ENCODE data around the gene PKD2L2. TPM values are rescaled to one million over a fixed set of nuclear protein-coding genes. Genes with fewer than 3 reads are reported as not detected.

The PKD2L2 gene
- total and polyA plus RNA-seq, 9 of the 15 experiments (the other 6 are each of a cell fraction or from before 2014, with no cell fraction given), result 0.08 to 0.25 (median 0.11) TPM; not detected in 5

DNA sequence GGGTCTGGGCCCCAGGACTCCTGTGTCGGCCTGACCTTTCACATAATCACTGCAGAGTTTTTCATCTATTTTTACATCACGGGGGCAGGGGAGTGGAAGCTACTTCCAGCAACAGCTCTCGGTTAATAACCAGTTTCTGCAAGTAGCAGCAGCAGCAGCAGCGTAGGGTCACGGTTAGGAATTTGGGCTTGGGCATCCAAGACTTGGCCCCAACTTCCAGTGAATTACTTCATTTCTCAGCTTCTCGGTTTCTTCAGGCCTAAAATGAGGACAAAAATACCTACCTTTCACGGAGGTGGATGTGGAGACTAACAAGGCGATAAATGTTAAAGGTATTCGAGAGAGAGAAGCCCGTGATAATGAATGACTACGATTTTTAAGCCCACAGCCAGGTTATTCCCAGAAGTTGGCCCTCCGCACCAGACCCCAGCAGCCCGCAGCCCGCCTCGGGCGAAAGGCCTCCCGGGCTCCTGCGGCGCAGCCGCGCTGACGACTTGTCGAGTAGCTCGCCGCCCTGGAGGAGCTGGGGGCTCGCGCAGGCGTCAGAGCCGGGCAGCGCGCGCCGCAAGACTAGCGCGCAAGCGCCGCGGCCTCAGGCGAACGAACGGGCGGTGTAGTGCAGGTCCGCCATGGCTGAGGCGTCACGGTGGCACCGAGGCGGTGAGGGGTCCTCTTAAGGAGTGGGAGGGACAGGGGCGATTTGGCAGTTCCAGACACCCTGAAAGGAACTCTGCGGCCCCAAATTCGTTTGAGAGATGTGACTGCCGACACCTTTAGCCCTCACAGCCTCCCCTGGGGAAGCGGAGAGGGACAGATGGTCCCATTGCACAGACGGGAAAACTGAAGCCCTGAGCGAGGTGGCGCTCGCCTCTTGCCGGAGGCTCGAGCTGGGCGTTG lies at the start of gene PKD2L2 (continued):
- no peak for TF ChIP-seq FOXK2 (conservative IDR thresholded peaks at IDR 0.05 in 1 of 2, IDR thresholded peaks at IDR 0.05 in 1 of 2; ENCODE audit: low read depth in 2 of 2)
- TF ChIP-seq SETDB1 (IDR thresholded peaks at IDR 0.05; ENCODE audit: low read length), result no peak
- TF ChIP-seq NR3C1 (CRISPR knock-in tag; IDR thresholded peaks at IDR 0.05), result no peak
- no peak for TF ChIP-seq MCM7 (IDR thresholded peaks at IDR 0.05)
- peak; percentile 71; the same call in 1 of the 2 replicates for TF ChIP-seq ZBED1 (IDR thresholded peaks at IDR 0.05)
- TF ChIP-seq ZNF311 (CRISPR knock-in tag; IDR thresholded peaks at IDR 0.05), result no peak
- TF ChIP-seq NR2C1 (IDR thresholded peaks at IDR 0.05), result no peak
- TF ChIP-seq NR2C1 (tag; IDR thresholded peaks at IDR 0.05), result no peak; the same call in 1 of the 2 replicates
- TF ChIP-seq ETS2 (tag; IDR thresholded peaks at IDR 0.05; ENCODE audit: borderline replicate concordance, poor library complexity, severe bottlenecking), result no peak
- no peak for TF ChIP-seq CSDE1 (IDR thresholded peaks at IDR 0.05)
- TF ChIP-seq ZNF778 (CRISPR knock-in tag; IDR thresholded peaks at IDR 0.05), result no peak
- peak; percentile 75; the same call in 1 of the 2 replicates for TF ChIP-seq ZNF644 (tag; IDR thresholded peaks at IDR 0.05; ENCODE audit: low read depth)
- TF ChIP-seq ELF2 (CRISPR knock-in tag; IDR thresholded peaks at IDR 0.05), result no peak
- peak; percentile 94 for TF ChIP-seq KDM5B (IDR thresholded peaks at IDR 0.05; ENCODE audit: insufficient replicate concordance, low read depth, low read length)
- TF ChIP-seq ATF1 (CRISPR knock-in tag; IDR thresholded peaks at IDR 0.05), result peak; percentile 45; the same call in 1 of the 2 replicates
- TF ChIP-seq ATF1 (tag; IDR thresholded peaks at IDR 0.05), result peak; percentile 91
- TF ChIP-seq FOXA1 (IDR thresholded peaks at IDR 0.05; ENCODE audit: borderline replicate concordance), result no peak
- no peak; the same call in 1 of the 2 replicates for TF ChIP-seq CREB3L1 (IDR thresholded peaks at IDR 0.05; ENCODE audit: borderline replicate concordance, low read depth)
- TF ChIP-seq MXI1 (IDR thresholded peaks at IDR 0.05; ENCODE audit: low read depth, low read length), result no peak
- no peak for TF ChIP-seq SMARCE1 (IDR thresholded peaks at IDR 0.05)
- no peak for TF ChIP-seq PURB (CRISPR knock-in tag; IDR thresholded peaks at IDR 0.05; ENCODE audit: low read depth)
- TF ChIP-seq, protein P1, sequence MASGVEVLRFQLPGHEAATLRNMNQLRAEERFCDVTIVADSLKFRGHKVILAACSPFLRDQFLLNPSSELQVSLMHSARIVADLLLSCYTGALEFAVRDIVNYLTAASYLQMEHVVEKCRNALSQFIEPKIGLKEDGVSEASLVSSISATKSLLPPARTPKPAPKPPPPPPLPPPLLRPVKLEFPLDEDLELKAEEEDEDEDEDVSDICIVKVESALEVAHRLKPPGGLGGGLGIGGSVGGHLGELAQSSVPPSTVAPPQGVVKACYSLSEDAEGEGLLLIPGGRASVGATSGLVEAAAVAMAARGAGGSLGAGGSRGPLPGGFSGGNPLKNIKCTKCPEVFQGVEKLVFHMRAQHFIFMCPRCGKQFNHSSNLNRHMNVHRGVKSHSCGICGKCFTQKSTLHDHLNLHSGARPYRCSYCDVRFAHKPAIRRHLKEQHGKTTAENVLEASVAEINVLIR (CRISPR knock-in tag; IDR thresholded peaks at IDR 0.05), result peak; percentile 2; the same call in 1 of the 2 replicates
- no peak for TF ChIP-seq EWSR1 (IDR thresholded peaks at IDR 0.05; ENCODE audit: borderline replicate concordance, low read depth, partially characterized antibody)
- peak; percentile 97 for TF ChIP-seq CHD4 (IDR thresholded peaks at IDR 0.05; ENCODE audit: insufficient read depth, insufficient replicate concordance, low read depth, low read length, poor library complexity, severe bottlenecking)
- no peak for TF ChIP-seq ZNF124 (CRISPR knock-in tag; IDR thresholded peaks at IDR 0.05)
- peak; percentile 100 for TF ChIP-seq BCOR (IDR thresholded peaks at IDR 0.05)
- no peak; a peak in 1 of 4 replicates for TF ChIP-seq SIN3A (IDR thresholded peaks at IDR 0.05; ENCODE audit: borderline replicate concordance in 2 of 2, control insufficient read depth in 1 of 2, low read depth in 2 of 2, low read length in 2 of 2)
- TF ChIP-seq ZNF23 (CRISPR knock-in tag; IDR thresholded peaks at IDR 0.05), result no peak
- TF ChIP-seq GATAD2B (IDR thresholded peaks at IDR 0.05; ENCODE audit: borderline replicate concordance), result no peak
